NCI-H524 (cell line): Measurements from ENCODE around the gene FMN1.
"Not testable (repeated sequence)": the region's sequence is repeated elsewhere in the genome, so short reads cannot be mapped to it uniquely, and the experiment has no call there.

Experiments used
- DNase-seq, 2 experiments: peaks; one replicate each; lab custom pipeline; 2025; lab: John Stamatoyannopoulos, UW

The FMN1 gene

DNA sequence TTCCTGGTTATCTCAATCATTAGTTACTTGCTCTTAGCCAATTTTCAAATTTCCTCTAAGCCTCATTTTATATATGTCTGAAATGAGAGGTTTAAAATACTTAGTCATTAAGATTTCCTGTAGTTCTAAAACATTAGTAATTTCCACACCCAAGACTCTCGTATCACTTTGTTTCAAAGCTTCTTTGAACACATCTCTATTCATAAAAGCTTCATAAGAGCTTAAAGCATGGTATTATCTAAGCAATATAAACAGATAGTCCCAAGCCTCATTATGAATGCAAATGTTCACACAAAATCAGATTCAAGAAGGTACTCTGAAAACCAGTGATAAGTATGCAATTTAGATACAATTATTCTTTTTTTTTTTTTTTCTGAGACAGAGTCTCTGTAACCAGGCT is 217.0 kb downstream of the FMN1 start:
- no peak for DNase-seq

- no peak for DNase-seq
Measured at GRCh38 chr15:32974691-32975090, 219.8 kb downstream of the FMN1 start.

DNA sequence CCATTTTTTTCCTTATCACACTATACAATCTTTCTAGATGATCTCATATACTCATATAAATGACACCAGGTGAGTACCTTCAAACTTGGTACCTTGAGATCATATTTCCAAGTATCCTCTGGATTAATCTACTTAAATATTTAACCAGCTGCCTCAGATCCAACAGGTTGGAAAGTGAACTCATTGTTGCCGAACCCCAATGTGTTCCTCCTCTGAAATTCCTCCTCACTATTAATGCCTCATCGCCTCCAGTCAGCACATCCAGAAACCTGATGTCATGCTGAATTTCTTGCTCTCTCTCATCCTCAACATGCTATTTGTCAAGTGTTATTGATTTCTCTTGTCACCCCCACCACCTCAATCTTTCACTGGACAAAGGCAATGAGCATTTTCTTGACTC is 221.8 kb downstream of the FMN1 start:
- DNase-seq = no peak

DNA sequence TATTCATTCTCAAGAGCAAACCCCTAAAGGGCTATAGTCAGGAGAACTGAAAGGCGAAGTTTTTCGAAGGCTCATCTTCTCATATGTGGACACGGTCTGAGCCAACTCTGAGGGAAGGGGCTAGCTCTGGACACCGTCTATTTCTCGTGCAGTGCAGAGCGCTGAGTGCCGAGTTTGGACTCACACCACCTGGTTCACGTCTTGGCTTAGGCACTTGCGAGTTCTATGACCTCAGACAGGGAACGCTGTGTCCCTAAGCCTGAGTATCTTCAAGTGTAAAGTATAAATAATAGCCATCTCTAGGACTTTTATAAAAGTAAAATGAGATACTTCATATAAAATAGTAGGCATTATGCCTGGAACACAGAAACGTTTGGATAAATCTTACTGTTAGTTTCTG is 223.7 kb downstream of the FMN1 start:
- no peak for DNase-seq

GRCh38 chr15:32967521-32967920 is 227.0 kb downstream of the FMN1 start:
- DNase-seq = no peak

DNA sequence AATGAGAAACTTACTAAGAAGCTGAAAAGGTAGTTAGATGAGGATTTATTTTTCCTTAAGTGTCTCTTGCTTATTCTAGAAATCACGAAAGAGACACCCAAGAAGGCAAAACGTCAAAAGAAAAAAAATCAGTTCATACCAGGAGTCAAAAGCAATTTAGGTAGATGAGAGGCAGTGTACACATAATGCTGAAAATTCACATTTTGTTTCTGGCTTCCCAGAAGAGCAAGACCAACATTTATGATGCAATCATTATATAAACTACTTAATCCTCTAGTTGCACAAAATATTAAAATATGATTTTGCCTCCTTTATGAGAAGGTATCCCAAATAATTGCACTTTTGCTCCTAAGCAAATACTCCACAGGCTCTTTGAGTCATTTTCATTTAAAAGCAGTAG is 228.0 kb downstream of the FMN1 start:
- DNase-seq = no peak

DNA sequence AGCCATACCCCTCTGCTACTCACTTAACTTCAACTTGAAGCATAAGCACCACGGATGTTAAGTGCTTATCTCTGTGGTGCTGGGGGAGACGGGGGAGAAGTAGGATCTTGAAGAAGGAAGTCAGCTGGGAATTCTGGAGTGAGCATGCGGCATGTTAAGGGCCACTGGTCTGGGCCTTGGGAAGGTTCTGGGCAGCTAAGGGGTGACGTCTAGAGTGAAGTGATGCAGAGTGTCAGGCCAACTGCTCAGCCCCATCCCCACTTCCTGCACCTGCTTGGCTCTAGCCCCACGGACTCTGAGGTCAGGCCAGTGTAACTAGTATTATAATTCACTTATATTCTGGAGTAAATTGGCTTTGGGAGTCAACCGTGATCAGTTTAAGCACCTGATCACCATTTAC is 228.6 kb downstream of the FMN1 start:
- DNase-seq = no peak

GRCh38 chr15:32959077-32959476 is 235.4 kb downstream of the FMN1 start:
- DNase-seq = no peak

DNA sequence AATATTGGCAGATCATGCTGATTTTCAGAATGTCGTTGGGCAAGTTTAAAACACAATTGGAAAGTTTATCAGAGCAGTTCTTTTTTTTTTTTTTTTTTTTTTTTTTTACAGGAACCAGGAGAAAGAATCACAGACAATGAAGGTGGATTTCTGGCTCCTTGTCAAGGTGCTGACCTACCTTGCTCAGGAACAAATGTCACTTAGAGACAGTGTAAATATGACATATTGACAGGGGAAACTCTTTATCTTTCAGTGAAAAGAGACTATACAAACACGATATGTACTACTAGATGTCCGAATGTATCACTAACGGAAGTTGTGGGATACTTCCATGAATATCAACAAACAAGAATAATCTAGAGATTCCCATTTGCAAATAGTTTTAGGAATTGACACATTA is 237.3 kb downstream of the FMN1 start:
- no peak for DNase-seq

- no peak for DNase-seq
Measured at GRCh38 chr15:32956711-32957110, 237.8 kb downstream of the FMN1 start.

DNA sequence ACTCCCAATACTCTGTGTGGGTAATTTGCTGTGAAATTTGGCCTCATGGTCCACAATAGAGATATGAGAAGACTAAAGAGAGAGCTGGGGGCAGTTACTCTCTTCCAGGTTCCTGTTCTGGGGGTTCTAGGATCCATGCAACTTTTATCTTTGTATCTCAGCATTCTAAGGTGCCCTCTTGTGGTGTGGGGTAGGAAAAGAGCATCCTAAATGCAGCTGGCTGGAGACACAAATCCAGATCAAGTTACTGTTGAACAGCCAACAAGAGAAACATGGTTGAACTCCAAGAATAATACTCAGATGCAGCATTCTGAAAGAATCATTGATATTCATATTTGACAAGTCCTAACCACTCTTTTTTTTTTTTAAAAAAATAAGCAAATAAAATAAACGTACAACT is 238.5 kb downstream of the FMN1 start:
- peak; percentile 39 to 69 for DNase-seq

DNA sequence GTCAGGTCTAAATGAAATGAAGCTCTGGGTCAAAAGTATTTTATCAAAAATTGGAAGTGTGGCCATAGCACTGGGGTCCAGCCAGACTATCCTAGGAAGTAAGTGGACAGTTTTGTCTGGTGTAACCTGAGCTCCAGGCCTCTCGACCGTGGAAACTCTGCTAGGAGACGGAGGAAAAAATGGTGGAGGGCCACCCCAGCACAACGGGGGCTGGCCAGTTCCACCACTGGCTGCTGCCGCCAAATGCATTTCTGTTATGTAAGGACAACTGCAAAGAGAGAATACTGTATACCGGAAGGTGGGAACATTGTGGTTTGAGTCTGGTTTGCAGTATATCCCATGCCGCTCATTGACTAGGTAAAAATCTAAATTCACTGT is 241.0 kb downstream of the FMN1 start:
- no peak for DNase-seq

DNA sequence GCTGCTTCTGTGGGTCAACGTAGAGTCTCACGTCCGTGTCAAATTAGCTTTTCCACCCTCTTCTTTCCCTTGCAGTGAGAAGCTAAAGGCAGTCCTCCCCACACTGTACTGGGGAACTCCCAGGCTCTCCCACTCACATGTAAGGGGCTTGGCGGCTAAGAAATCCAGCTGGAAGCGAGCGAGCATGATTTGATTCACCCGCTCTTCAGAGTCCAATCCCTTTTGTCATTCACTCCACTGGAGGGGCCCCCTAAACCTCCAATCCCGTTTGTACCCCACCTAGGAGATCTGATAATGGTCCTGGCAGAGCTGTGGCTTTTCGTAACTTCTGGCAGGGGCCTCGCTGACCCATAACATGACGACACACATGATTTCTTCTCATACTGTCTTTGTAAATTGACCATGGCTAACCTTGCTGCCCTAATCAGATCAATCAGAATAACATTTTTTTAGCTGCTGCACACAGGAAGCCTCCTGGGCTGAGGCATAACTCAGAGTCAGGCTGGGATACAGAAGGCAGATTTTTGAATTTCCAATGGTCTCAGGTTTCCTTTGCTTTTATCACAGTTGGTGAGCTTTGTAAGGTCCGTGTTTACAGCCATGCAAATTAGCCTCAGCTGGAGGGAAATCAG is 241.5 kb downstream of the FMN1 start:
- no peak for DNase-seq

GRCh38 chr15:32951736-32952464 is 242.6 kb downstream of the FMN1 start:
- no peak for DNase-seq

DNA sequence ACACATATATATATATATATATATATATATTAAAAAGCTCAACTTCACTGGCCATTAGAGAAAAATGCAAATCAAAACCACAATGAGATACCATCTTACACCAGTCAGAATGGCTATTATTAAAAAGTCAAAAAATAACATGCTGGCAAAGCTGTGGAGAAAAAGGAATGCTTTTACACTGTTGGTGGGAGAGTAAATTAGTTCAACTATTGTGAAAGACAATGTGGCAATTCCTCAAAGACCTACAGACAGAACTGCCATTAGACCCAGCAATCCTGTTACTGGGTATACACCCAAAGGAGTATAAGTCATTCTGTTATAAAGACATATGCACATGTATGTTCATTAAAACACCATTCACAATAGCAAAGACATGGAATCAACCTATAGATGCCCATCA is 244.5 kb downstream of the FMN1 start:
- not testable (repeated sequence) for DNase-seq

GRCh38 chr15:32946210-32946609 is 248.3 kb downstream of the FMN1 start:
- DNase-seq = no peak

GRCh38 chr15:32944431-32944830 is 250.1 kb downstream of the FMN1 start:
- DNase-seq = no peak

GRCh38 chr15:32943711-32944110 is 250.8 kb downstream of the FMN1 start:
- DNase-seq = no peak

GRCh38 chr15:32942401-32942841 is 252.1 kb downstream of the FMN1 start:
- no peak for DNase-seq

DNA sequence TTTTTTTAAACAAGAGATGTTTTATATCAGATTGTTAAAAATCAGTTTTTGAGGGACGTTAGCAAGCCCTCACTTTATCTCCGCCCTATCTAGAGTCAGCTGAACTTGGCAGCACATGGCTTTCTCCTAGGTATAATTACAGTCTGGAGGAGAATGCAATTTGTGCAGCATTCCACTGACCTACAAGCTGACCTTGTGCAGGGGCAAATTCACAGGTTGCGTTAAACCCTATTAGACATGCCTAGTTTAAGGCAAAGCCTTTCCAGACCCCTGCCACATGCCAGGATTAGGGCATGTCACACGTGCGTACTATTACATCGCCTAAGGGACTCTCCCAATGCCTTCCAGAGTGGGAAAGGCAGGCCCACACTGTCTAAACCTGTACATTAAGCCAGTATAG is 252.7 kb downstream of the FMN1 start:
- no peak for DNase-seq

DNA sequence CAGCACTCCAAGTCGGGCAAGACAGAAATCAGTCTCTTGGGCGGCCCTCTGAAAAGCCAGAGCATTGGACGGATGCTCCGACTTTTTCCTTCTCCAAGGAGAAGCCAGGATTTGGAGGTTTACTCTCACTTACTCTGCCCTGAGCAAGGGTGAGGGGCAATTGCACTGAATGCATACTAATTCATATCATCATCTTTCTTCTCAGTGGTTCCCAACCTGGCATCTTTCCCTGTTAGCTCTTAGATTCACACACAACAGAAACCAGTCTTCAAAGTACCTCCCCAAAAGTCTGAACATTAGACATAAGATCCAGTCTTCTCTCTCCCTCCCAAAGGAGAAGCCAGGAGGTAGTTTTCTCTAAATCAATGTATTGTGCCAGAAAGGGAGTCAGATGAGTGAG is 257.5 kb downstream of the FMN1 start:
- DNase-seq = no peak

GRCh38 chr15:32936283-32936918 is 258.1 kb downstream of the FMN1 start:
- DNase-seq = peak in 1 of 2 experiments; percentile 48

GRCh38 chr15:32935139-32935538 is 259.4 kb downstream of the FMN1 start:
- no peak for DNase-seq
